Right lobe of liver (tissue), 6 donors: ENCODE results near the gene GPR183. TPM values are rescaled to one million over a fixed set of nuclear protein-coding genes. Genes with fewer than 3 reads are reported as not detected.

Experiments
- ATAC-seq, 4 donors: fragments of 200-7000 bp; cut with Tn5 transposase; one replicate each; pipeline ENCODE4 v1.9.1; 2020; ENCODE audit warnings: mild to moderate bottlenecking in 4 of 4, moderate library complexity in 4 of 4
- DNase-seq, 3 donors: peaks; one replicate each; pipeline ENCODE4 v3.0.0-alpha.2; 2020
- H3K27ac ChIP-seq, 3 donors: fragments of 200-600 bp; one replicate each; pipeline ENCODE4 v1.8.0; 2022
- H3K27me3 ChIP-seq, 2 donors: fragments of 200-600 bp; one replicate each; pipeline ENCODE4 v1.8.0; 2022
- H3K36me3 ChIP-seq, 4 donors: fragments of 200-600 bp; sonication (generic) in 1 of 4; one replicate each; pipeline versions ENCODE4 v1.5.1 to v1.8.0; 2017 to 2022; ENCODE audit warnings: control low read depth in 1 of 4
- H3K4me1 ChIP-seq, 4 donors: fragments of 200-600 bp; sonication (generic) in 1 of 4; one replicate each; pipeline versions ENCODE4 v1.5.1 to v1.8.0; 2017 to 2022; ENCODE audit warnings: control low read depth in 1 of 4
- H3K4me3 ChIP-seq, 3 donors: fragments of 200-600 bp; one replicate each; pipeline ENCODE4 v1.8.0; 2022
- H3K9me3 ChIP-seq, 4 donors: fragments of 200-600 bp; sonication (generic) in 1 of 4; one replicate each; pipeline versions ENCODE4 v1.5.1 to v1.8.0; 2017 to 2022; ENCODE audit warnings: control low read depth in 1 of 4
- CTCF ChIP-seq, 4 donors: fragments of 200-600 bp in 3 of 4; fragments of 450-650 bp in 1 of 4; IDR thresholded peaks; one replicate each; pipeline versions ENCODE4 v1.5.1 to v1.8.0; 2016 to 2022; ENCODE audit warnings: antibody characterized with exemption in 4 of 4, mild to moderate bottlenecking in 2 of 4
- POLR2A ChIP-seq: fragments of 450-650 bp; IDR thresholded peaks from one replicate; pipeline ENCODE4 v1.6.1; 2017; ENCODE audit warnings: antibody characterized with exemption, mild to moderate bottlenecking
- WGBS: methylation state at CpG from one replicate; pipeline ENCODE4 v1.1.6; 2018; ENCODE audit warnings: low coverage, low lambda C conversion rate; ENCODE audit not compliant: insufficient coverage; ENCODE audit errors: missing lambda C conversion rate; 5-methylcytosine and 5-hydroxymethylcytosine counted together
- intact Hi-C, 2 donors: fragments of 100-400 bp; cut with DNase I; formaldehyde crosslinking; loops; one replicate each; pipeline versions ENCODE4 v1.11.2 to v1.14.1; 2022
- total RNA-seq, 6 experiments: library from RNA; depleted of rRNA in 2 of 6; stranded (reverse); fragments of >200 nt in 2 of 6; fragmentation: NEBNext Ultra II Directional in 3 of 6; extraction: Animal tissue kit (Norgen Biotek cat#: 25700) in 3 of 6; gene quantifications; one replicate each; pipeline versions ENCODE4 v1.1.0 to v1.2.4, GENCODE V29; 2016 to 2023
- donor health status: DM: no; HTN: yes; CAD: no.
- donor health status: DM: no; HTN: no; CAD: no.
- donor health status: DM: no; HTN: no; CAD: no.
- donor health status: DM: no; HTN: yes; CAD: no.
- donor health status: DM: no; HTN: yes; CAD: no.

GPR183 gene
- total RNA-seq, 6 experiments from 2014 or later, result 0.26 to 3.2 (median 1.0) TPM

GRCh38 chr13:99346335-99347042 is 39.3 kb upstream of the GPR183 start:
- H3K36me3 ChIP-seq, result peaks cover 0 to 10% (median 4%) of the 10 kb centered on the region in 4 donors

GRCh38 chr13:99345345-99345744 is 38.1 kb upstream of the GPR183 start:
- H3K4me1 ChIP-seq, result peaks cover 0 to under 1% (median 0%) of the 10 kb centered on the region in 4 donors
- H3K36me3 ChIP-seq, result peaks cover 0 to 18% (median 6%) of the 10 kb centered on the region in 4 donors
- TF ChIP-seq POLR2A, result no peak
- no peak for TF ChIP-seq CTCF (IDR thresholded peaks at IDR 0.05)
- 84% methylated on average over 3 of the region's 5 CpGs for WGBS
- DNase-seq (no peak), ATAC-seq (no peak)
- no peaks in the 10 kb centered on the region for H3K27me3 ChIP-seq
- intact Hi-C loops, result no loop called here
- H3K27ac ChIP-seq, result no peak overlapping the region
- no peaks in the 10 kb centered on the region for H3K9me3 ChIP-seq
- no peak overlapping the region for H3K4me3 ChIP-seq

More at GRCh38 chr13:99346335-99347042, 39.3 kb upstream of the GPR183 start:
- WGBS, result 88% methylated on average over 11 of the region's 11 CpGs
- intact Hi-C loops, result no loop called here
- DNase-seq (no peak), ATAC-seq (no peak)
- Histone ChIP-seq H3K4me1 (no peaks in the 10 kb centered on the region), H3K27ac (no peak overlapping the region), H3K9me3 (no peaks in the 10 kb centered on the region), H3K4me3 (no peak overlapping the region), H3K27me3 (no peaks in the 10 kb centered on the region)
- TF ChIP-seq CTCF (IDR thresholded peaks at IDR 0.05) (no peak), POLR2A (no peak)

- peaks cover 0 to 18% (median 6%) of the 10 kb centered on the region in 4 donors for H3K36me3 ChIP-seq
- 88% methylated on average over 3 of the region's 6 CpGs for WGBS
- no peak overlapping the region for H3K27ac ChIP-seq
- H3K27me3 ChIP-seq, result no peaks in the 10 kb centered on the region
- intact Hi-C loops, result no loop called here
- TF ChIP-seq POLR2A, result no peak
- no peak for TF ChIP-seq CTCF (IDR thresholded peaks at IDR 0.05)
- no peak overlapping the region for H3K4me3 ChIP-seq
- no peaks in the 10 kb centered on the region for H3K9me3 ChIP-seq
- peaks cover 0 to 7% (median 2%) of the 10 kb centered on the region in 4 donors for H3K4me1 ChIP-seq
- DNase-seq (no peak), ATAC-seq (no peak)
Observed at GRCh38 chr13:99344610-99345208, 37.5 kb upstream of the GPR183 start.

GRCh38 chr13:99342723-99343315 is 35.6 kb upstream of the GPR183 start:
- WGBS, result 70% methylated on average over 7 of the region's 10 CpGs
- H3K36me3 ChIP-seq, result peaks cover 0 to 18% (median 6%) of the 10 kb centered on the region in 4 donors
- H3K4me3 ChIP-seq, result no peak overlapping the region
- H3K27me3 ChIP-seq, result no peaks in the 10 kb centered on the region
- DNase-seq (no peak), ATAC-seq (no peak)
- no peaks in the 10 kb centered on the region for H3K9me3 ChIP-seq
- H3K4me1 ChIP-seq, result peaks cover 0 to 13% (median 5%) of the 10 kb centered on the region in 4 donors
- TF ChIP-seq POLR2A, result no peak
- no peak for TF ChIP-seq CTCF (IDR thresholded peaks at IDR 0.05)
- intact Hi-C loops, result no loop called here
- H3K27ac ChIP-seq, result no peak overlapping the region
